OCI-LY1 (cell line): ENCODE data around the gene ARHGEF12.

ENCODE experiments used
- EZH2 ChIP-seq: fragments of 200-600 bp; sonication (generic), shearing (Covaris generic); IDR thresholded peaks from 2 replicates; pipeline ENCODE4 v1.8.0; 2017; ENCODE audit warnings: borderline replicate concordance, mixed run types, mild to moderate bottlenecking, antibody characterized with exemption, low read length, moderate library complexity, mixed read lengths
- TF ChIP-seq, protein P1 (sequence below): fragments of 200-600 bp; sonication (generic), shearing (Covaris generic); IDR thresholded peaks from 2 replicates; pipeline ENCODE4 v1.5.1; 2017; ENCODE audit warnings: mild to moderate bottlenecking, antibody characterized with exemption, low read length, moderate library complexity, mixed read lengths

DNA sequence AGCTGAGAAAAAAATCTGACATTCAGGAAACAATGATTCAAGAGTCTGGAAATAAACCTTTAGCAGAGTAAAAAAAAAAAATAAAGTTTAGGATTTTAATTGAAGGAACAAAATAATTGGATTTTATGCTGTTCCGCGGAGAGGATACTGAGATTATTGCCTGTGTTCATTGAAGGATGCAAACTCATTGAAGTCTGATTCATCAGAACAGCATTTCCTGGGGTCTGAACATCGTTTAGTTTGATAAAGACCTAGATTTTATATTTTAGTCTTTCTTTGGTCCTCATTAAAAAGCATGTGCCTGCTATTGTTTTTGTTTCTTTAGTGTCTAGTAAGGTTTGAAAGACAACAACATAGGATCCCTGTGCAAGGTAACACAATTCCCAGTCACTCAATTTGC lies 6.7 kb upstream of the ARHGEF12 start:
- TF ChIP-seq, protein P1, sequence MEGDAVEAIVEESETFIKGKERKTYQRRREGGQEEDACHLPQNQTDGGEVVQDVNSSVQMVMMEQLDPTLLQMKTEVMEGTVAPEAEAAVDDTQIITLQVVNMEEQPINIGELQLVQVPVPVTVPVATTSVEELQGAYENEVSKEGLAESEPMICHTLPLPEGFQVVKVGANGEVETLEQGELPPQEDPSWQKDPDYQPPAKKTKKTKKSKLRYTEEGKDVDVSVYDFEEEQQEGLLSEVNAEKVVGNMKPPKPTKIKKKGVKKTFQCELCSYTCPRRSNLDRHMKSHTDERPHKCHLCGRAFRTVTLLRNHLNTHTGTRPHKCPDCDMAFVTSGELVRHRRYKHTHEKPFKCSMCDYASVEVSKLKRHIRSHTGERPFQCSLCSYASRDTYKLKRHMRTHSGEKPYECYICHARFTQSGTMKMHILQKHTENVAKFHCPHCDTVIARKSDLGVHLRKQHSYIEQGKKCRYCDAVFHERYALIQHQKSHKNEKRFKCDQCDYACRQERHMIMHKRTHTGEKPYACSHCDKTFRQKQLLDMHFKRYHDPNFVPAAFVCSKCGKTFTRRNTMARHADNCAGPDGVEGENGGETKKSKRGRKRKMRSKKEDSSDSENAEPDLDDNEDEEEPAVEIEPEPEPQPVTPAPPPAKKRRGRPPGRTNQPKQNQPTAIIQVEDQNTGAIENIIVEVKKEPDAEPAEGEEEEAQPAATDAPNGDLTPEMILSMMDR = no peak
- no peak for TF ChIP-seq EZH2
